ENCODE data around the gene ARHGAP29. TPM values are rescaled to one million over a fixed set of nuclear protein-coding genes. Genes with fewer than 3 reads are reported as not detected.

Gene ARHGAP29
- polyA plus RNA-seq, 1 donor (not counting 4 experiments of a cell fraction or from before 2014, with no cell fraction given) = 79.7 TPM

DNA sequence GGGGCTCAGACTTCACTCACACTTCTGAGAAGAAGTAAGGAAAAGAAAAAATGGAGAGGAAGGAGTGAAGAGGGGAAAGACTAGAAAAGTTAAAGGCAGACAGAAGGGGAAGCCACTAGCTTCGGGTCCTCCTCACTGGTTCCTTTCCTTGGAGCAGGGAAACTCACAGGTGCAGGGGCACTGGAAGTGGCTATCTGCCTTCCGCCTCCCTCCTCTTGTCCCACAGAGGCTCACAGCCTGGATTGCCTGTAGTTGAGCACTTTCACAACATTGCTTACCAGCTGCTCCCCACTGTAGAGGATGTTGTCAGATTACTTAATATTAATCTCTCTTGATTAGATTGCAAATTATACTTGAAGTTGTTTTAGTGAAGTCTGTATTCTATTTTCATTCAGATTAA, 94.8 kb downstream of the ARHGAP29 start:
- no peaks in the 10 kb centered on the region for H3K27me3 ChIP-seq (ENCODE audit: control insufficient read depth, extremely low read depth, insufficient read depth, low read length)
- no peak overlapping the region for H3K4me2 ChIP-seq (ENCODE audit: control insufficient read depth, extremely low read depth, insufficient read depth, low read depth, low read length)
- H3K9me3 ChIP-seq (ENCODE audit: control insufficient read depth, low read depth, low read length) = no peaks in the 10 kb centered on the region
- H3K79me2 ChIP-seq (ENCODE audit: control insufficient read depth, insufficient read depth, low read length) = no peaks in the 10 kb centered on the region
- H4K20me1 ChIP-seq (ENCODE audit: control insufficient read depth, extremely low read depth, insufficient read depth, low read length) = no peaks in the 10 kb centered on the region
- no peaks in the 10 kb centered on the region for H3K4me1 ChIP-seq (ENCODE audit: control insufficient read depth, extremely low read depth, insufficient read depth, low read length)
- H3K36me3 ChIP-seq (ENCODE audit: control insufficient read depth in 2 of 2, extremely low read depth in 1 of 2, insufficient read depth in 2 of 2, low read length in 2 of 2) = no peaks in the 10 kb centered on the region
- H3K27ac ChIP-seq (ENCODE audit: control insufficient read depth, insufficient read depth, low read length) = no peak overlapping the region
- no peak for TF ChIP-seq EZH2 (IDR thresholded peaks at IDR 0.05; ENCODE audit: low read length)
- TF ChIP-seq, protein P1, sequence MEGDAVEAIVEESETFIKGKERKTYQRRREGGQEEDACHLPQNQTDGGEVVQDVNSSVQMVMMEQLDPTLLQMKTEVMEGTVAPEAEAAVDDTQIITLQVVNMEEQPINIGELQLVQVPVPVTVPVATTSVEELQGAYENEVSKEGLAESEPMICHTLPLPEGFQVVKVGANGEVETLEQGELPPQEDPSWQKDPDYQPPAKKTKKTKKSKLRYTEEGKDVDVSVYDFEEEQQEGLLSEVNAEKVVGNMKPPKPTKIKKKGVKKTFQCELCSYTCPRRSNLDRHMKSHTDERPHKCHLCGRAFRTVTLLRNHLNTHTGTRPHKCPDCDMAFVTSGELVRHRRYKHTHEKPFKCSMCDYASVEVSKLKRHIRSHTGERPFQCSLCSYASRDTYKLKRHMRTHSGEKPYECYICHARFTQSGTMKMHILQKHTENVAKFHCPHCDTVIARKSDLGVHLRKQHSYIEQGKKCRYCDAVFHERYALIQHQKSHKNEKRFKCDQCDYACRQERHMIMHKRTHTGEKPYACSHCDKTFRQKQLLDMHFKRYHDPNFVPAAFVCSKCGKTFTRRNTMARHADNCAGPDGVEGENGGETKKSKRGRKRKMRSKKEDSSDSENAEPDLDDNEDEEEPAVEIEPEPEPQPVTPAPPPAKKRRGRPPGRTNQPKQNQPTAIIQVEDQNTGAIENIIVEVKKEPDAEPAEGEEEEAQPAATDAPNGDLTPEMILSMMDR (optimal IDR thresholded peaks at IDR 0.05 in 1 of 3, IDR thresholded peaks at IDR 0.05 in 1 of 3, conservative IDR thresholded peaks at IDR 0.05 in 1 of 3; ENCODE audit: extremely low read depth in 1 of 3, insufficient read depth in 2 of 3, low read length in 3 of 3) = no peak
- dilution Hi-C loops (cut with MboI; ENCODE audit: extremely low pct_ligation_motif_present, low sequenced_read_pairs) = no loop called here
- no peak overlapping the region for H3K4me3 ChIP-seq (ENCODE audit: control insufficient read depth in 2 of 3, extremely low read depth in 1 of 3, insufficient read depth in 2 of 3, low read depth in 1 of 3, low read length in 3 of 3)
- no peaks in the 10 kb centered on the region for H3K9me1 ChIP-seq (ENCODE audit: control insufficient read depth, extremely low read depth, insufficient read depth, low read length)
- H2AFZ ChIP-seq (ENCODE audit: control insufficient read depth, low read length) = no peak overlapping the region
- FAIRE-seq (no peak), DNase-seq (ENCODE audit: low read depth, low spot score) (no peak)
- H3K9ac ChIP-seq (ENCODE audit: control insufficient read depth, extremely low read depth, insufficient read depth, low read length) = no peak overlapping the region

DNA sequence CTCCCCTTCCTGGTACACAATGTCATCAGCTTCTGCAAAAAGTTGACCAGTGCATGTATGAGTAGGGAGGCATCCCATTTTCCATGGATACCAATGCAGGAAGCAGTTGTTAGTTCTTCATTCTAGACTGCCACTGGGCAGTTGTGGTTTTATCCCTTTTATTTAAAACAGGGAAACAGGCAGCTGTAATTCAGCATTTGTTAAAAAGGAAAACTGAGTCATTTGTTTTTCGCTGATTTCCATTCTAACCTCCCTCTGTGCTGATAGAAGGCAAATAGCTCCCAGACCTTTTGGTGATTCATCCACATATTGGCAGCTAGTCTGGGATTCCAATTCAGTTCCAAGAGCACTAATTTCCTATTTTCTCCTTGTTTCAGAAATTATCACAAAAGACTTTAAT, 95.4 kb downstream of the ARHGAP29 start:
- Histone ChIP-seq H3K4me3 (ENCODE audit: control insufficient read depth in 2 of 3, extremely low read depth in 1 of 3, insufficient read depth in 2 of 3, low read depth in 1 of 3, low read length in 3 of 3) (no peak overlapping the region), H4K20me1 (ENCODE audit: control insufficient read depth, extremely low read depth, insufficient read depth, low read length) (no peaks in the 10 kb centered on the region), H3K36me3 (ENCODE audit: control insufficient read depth in 2 of 2, extremely low read depth in 1 of 2, insufficient read depth in 2 of 2, low read length in 2 of 2) (no peaks in the 10 kb centered on the region), H3K9me3 (ENCODE audit: control insufficient read depth, low read depth, low read length) (no peaks in the 10 kb centered on the region), H3K4me2 (ENCODE audit: control insufficient read depth, extremely low read depth, insufficient read depth, low read depth, low read length) (no peak overlapping the region), H3K9me1 (ENCODE audit: control insufficient read depth, extremely low read depth, insufficient read depth, low read length) (no peaks in the 10 kb centered on the region), H3K79me2 (ENCODE audit: control insufficient read depth, insufficient read depth, low read length) (no peaks in the 10 kb centered on the region), H3K4me1 (ENCODE audit: control insufficient read depth, extremely low read depth, insufficient read depth, low read length) (no peaks in the 10 kb centered on the region), H3K27me3 (ENCODE audit: control insufficient read depth, extremely low read depth, insufficient read depth, low read length) (no peaks in the 10 kb centered on the region), H3K9ac (ENCODE audit: control insufficient read depth, extremely low read depth, insufficient read depth, low read length) (no peak overlapping the region), H2AFZ (ENCODE audit: control insufficient read depth, low read length) (no peak overlapping the region), H3K27ac (ENCODE audit: control insufficient read depth, insufficient read depth, low read length) (no peak overlapping the region)
- no peak for DNase-seq (ENCODE audit: low read depth, low spot score)
- peak; percentile 39 for FAIRE-seq
- TF ChIP-seq, protein P1 (optimal IDR thresholded peaks at IDR 0.05 in 1 of 3, IDR thresholded peaks at IDR 0.05 in 1 of 3, conservative IDR thresholded peaks at IDR 0.05 in 1 of 3; ENCODE audit: extremely low read depth in 1 of 3, insufficient read depth in 2 of 3, low read length in 3 of 3) = no peak
- no peak for TF ChIP-seq EZH2 (IDR thresholded peaks at IDR 0.05; ENCODE audit: low read length)
- dilution Hi-C loops (cut with MboI; ENCODE audit: extremely low pct_ligation_motif_present, low sequenced_read_pairs) = no loop called here

All from keratinocyte (primary cell).